Subcutaneous abdominal adipose tissue (tissue), 5 donors: Measurements from ENCODE around the gene PDE8B.

Source experiments
- H3K27ac ChIP-seq: one replicate; pipeline ENCODE4 v1.7.0; 2013; ENCODE audit warnings: low read depth, mild to moderate bottlenecking, inconsistent platforms, low read length, moderate library complexity
- H3K27me3 ChIP-seq, 5 donors: one replicate each; pipeline ENCODE4 v1.7.0; 2013; ENCODE audit warnings: low read length in 5 of 5, inconsistent platforms in 1 of 5; ENCODE audit not compliant: control insufficient read depth in 5 of 5, insufficient read depth in 4 of 5
- H3K36me3 ChIP-seq, 5 donors: one replicate each; pipeline ENCODE4 v1.7.0; 2013; ENCODE audit warnings: low read length in 5 of 5; ENCODE audit not compliant: control insufficient read depth in 5 of 5, insufficient read depth in 5 of 5
- H3K4me1 ChIP-seq, 5 donors: one replicate each; pipeline ENCODE4 v1.7.0; 2013; ENCODE audit warnings: low read length in 5 of 5, mild to moderate bottlenecking in 3 of 5, moderate library complexity in 1 of 5; ENCODE audit not compliant: control insufficient read depth in 5 of 5, insufficient read depth in 5 of 5
- H3K4me3 ChIP-seq, 5 donors: one replicate each; pipeline ENCODE4 v1.7.0; 2013; ENCODE audit warnings: low read length in 5 of 5, low read depth in 1 of 5
- H3K9ac ChIP-seq, 5 donors: one replicate each; pipeline ENCODE4 v1.7.0; 2013; ENCODE audit warnings: low read length in 5 of 5, mild to moderate bottlenecking in 4 of 5, moderate library complexity in 3 of 5
- H3K9me3 ChIP-seq, 5 donors: one replicate each; pipeline ENCODE4 v1.7.0; 2013; ENCODE audit warnings: low read length in 5 of 5; ENCODE audit not compliant: control insufficient read depth in 5 of 5
- donor health status: healthy.
- donor health status: healthy.
- donor health status: healthy.
- donor health status: healthy.
- donor health status: healthy.

PDE8B gene

GRCh38 chr5:77329664-77330430 is 119.4 kb downstream of the PDE8B start:
- Histone ChIP-seq H3K36me3 (peaks cover 0 to 8% (median 0%) of the 10 kb centered on the region in 5 donors), H3K4me1 (peaks cover 0 to 24% (median 16%) of the 10 kb centered on the region in 5 donors), H3K9me3 (no peaks in the 10 kb centered on the region), H3K4me3 (no peak overlapping the region), H3K9ac (no peak overlapping the region), H3K27me3 (no peaks in the 10 kb centered on the region), H3K27ac (no peak overlapping the region)

DNA sequence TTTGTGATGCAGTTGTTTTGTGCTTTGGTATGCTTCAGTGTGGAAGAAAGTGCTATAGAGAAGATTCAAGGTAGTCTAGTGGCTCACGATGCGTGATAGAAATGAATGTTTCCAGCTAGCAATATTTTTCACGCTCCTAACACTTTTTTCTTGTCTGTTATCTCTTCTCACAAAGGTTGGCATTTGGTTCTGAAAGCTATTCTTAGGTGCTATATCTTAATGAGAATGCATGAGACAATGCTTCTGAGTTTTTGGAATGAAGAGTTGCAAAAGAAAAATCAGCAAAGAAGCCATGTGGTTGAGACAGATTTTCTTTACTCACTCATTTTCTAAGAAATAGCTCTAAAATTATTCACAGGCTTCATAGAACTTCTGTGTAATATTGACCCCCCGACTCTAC is 122.6 kb downstream of the PDE8B start:
- Histone ChIP-seq H3K27ac (no peak overlapping the region), H3K4me3 (no peak overlapping the region), H3K27me3 (no peaks in the 10 kb centered on the region), H3K9me3 (no peaks in the 10 kb centered on the region), H3K9ac (no peak overlapping the region), H3K36me3 (peaks cover 0 to 7% (median 3%) of the 10 kb centered on the region in 5 donors), H3K4me1 (peaks cover 0 to 22% (median 12%) of the 10 kb centered on the region in 5 donors)

- H3K27ac ChIP-seq = no peak overlapping the region
- H3K36me3 ChIP-seq = peaks cover 0 to 7% (median 3%) of the 10 kb centered on the region in 5 donors
- no peaks in the 10 kb centered on the region for H3K27me3 ChIP-seq
- H3K4me3 ChIP-seq = no peak overlapping the region
- no peak overlapping the region for H3K9ac ChIP-seq
- peaks cover 0 to 17% (median 11%) of the 10 kb centered on the region in 5 donors for H3K4me1 ChIP-seq
- no peaks in the 10 kb centered on the region for H3K9me3 ChIP-seq
Measured at GRCh38 chr5:77333451-77334123, 123.1 kb downstream of the PDE8B start.

DNA sequence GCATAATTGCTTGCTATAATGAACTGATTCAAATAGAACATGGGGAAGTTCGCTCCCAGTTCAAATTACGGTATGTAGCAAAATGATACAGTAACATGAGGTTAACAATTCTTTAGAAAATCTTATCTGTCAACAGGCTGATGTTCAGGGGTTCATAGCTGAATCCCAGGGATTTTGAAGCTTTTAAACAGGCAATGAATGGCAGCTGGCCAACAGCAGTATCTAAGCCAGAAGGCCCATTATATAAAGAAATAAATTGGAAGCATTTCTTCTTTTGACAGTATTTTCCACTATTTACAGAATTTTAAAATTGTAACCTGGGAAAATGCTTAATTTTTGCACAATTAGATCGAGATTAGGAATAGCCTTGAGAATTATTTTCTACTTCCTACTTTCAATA is 126.8 kb downstream of the PDE8B start:
- peaks cover 0 to 5% (median 3%) of the 10 kb centered on the region in 5 donors for H3K36me3 ChIP-seq
- H3K9me3 ChIP-seq = no peaks in the 10 kb centered on the region

DNA sequence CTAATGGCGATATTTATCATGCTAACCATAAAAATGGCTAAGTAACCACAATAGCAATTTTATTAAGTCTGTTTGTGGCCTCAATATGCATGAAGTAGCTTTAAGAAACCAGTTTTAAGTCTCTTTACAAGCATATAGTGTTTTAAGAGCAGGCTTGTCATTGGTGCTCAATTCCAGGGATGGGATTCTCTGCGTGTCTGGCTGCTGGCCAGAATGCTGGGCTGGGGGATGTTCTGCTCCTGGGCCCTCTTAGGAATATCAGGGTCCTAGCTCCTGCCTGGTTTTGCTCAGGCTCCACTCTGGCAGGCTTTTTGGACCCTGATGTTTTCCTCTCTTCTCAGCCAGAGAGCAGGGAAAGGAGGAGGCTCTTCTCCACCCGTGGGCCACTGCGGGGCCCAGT is 127.2 kb downstream of the PDE8B start:
- H3K4me3 ChIP-seq = no peak overlapping the region
- H3K36me3 ChIP-seq = peaks cover 0 to 5% (median 3%) of the 10 kb centered on the region in 5 donors
- H3K4me1 ChIP-seq = peaks cover 0 to 4% (median 0%) of the 10 kb centered on the region in 5 donors
- no peaks in the 10 kb centered on the region for H3K9me3 ChIP-seq
- no peaks in the 10 kb centered on the region for H3K27me3 ChIP-seq
- no peak overlapping the region for H3K9ac ChIP-seq
- H3K27ac ChIP-seq = no peak overlapping the region

More for the DNA sequence above, 126.8 kb downstream of the PDE8B start:
- no peak overlapping the region for H3K4me3 ChIP-seq
- H3K4me1 ChIP-seq = peaks cover 0 to 4% (median 0%) of the 10 kb centered on the region in 5 donors
- H3K27me3 ChIP-seq = no peaks in the 10 kb centered on the region
- no peak overlapping the region for H3K27ac ChIP-seq
- no peak overlapping the region for H3K9ac ChIP-seq

GRCh38 chr5:77339337-77339890 is 128.9 kb downstream of the PDE8B start:
- Histone ChIP-seq H3K4me1 (peaks cover 0 to 4% (median 0%) of the 10 kb centered on the region in 5 donors), H3K9me3 (no peaks in the 10 kb centered on the region), H3K4me3 (no peak overlapping the region), H3K27me3 (no peaks in the 10 kb centered on the region), H3K36me3 (peaks cover 0 to 7% (median 0%) of the 10 kb centered on the region in 5 donors), H3K27ac (no peak overlapping the region), H3K9ac (no peak overlapping the region)

DNA sequence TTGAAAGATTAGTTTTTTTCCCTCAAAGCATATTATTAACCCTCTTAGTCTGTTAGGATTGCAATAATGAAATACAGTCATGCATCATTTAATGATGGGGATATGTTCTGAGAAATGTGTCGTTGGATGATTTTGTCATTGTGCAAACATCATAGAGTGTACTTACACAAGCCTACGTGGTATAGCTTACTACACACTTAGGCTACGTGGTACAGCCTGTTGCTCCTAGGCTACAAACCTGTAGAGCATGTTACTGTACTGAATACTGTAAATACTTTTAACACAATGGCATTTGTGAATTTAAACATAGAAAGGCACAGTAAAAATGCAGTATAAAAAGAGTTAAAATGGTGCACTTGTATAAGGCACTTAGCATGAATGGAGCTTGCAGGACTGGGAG is 132.7 kb downstream of the PDE8B start:
- Histone ChIP-seq H3K27me3 (no peaks in the 10 kb centered on the region), H3K27ac (no peak overlapping the region), H3K9ac (no peak overlapping the region), H3K9me3 (no peaks in the 10 kb centered on the region), H3K4me3 (no peak overlapping the region), H3K36me3 (peaks cover 0 to 23% (median 10%) of the 10 kb centered on the region in 5 donors), H3K4me1 (peaks cover 0 to 3% (median 0%) of the 10 kb centered on the region in 5 donors)

DNA sequence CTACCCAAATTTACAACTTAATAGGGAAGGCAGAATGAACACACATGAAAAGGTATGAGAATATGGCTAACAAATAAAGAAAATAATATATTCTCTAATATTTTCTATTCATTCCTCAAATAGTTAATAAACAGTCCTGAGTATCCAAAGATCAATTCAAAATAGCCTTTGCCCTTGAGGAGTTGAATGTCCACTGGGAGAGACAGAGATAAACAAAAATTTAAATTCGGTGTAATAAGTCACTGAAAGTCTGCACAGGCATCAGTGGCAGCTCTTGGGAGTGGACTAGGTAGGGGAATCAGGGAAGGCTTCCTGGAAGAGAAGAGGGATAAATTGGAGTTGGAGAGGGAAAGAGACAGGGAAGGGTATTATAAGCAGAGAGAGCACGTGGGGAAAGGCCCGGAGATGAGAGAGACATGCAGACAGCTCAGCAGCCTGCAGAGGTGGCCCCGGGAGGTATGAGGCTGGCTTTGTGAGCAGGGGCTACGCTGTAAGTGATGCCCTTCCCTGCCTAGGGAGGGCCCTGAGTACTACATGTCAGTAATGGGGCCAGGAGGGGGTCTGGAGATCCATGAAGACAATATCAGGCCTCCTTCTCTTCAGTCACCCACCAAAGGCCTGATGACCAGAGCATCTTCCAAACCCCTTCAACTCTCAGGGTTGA is 137.1 kb downstream of the PDE8B start:
- no peak overlapping the region for H3K27ac ChIP-seq
- H3K9ac ChIP-seq = no peak overlapping the region

GRCh38 chr5:77353251-77353650 is 142.8 kb downstream of the PDE8B start:
- H3K4me3 ChIP-seq = no peak overlapping the region
- H3K27ac ChIP-seq = no peak overlapping the region

More for the DNA sequence above, 137.1 kb downstream of the PDE8B start:
- H3K36me3 ChIP-seq = peaks cover 0 to 37% (median 10%) of the 10 kb centered on the region in 5 donors
- no peaks in the 10 kb centered on the region for H3K9me3 ChIP-seq
- H3K4me1 ChIP-seq = peaks cover 0 to 3% (median 0%) of the 10 kb centered on the region in 5 donors
- H3K27me3 ChIP-seq = no peaks in the 10 kb centered on the region
- no peak overlapping the region for H3K4me3 ChIP-seq

More at GRCh38 chr5:77353251-77353650, 142.8 kb downstream of the PDE8B start:
- Histone ChIP-seq H3K36me3 (peaks cover 0 to 14% (median 0%) of the 10 kb centered on the region in 5 donors), H3K4me1 (peaks cover 0 to 8% (median 2%) of the 10 kb centered on the region in 5 donors), H3K27me3 (no peaks in the 10 kb centered on the region), H3K9ac (no peak overlapping the region), H3K9me3 (no peaks in the 10 kb centered on the region)
